Fibroblast of lung (primary cell): ENCODE measurements around the gene DOCK3. TPM values are rescaled to one million over a fixed set of nuclear protein-coding genes. Genes with fewer than 3 reads are reported as not detected.
"Not testable (repeated sequence)": the region's sequence is repeated elsewhere in the genome, so short reads cannot be mapped to it uniquely, and the experiment has no call there.

Source experiments
- DNase-seq, 2 donors: peaks; one replicate each; pipeline versions ENCODE4 v3.0.0 to v3.0.0-alpha.2; 2010; ENCODE audit warnings: low read depth in 2 of 2
- H2AFZ ChIP-seq: 2 replicates; pipeline ENCODE4 v1.5.1; 2012; ENCODE audit warnings: low read length, control low read depth, inconsistent platforms
- H3K27ac ChIP-seq: 2 replicates; pipeline ENCODE4 v1.5.1; 2011; ENCODE audit warnings: low read length, control low read depth; ENCODE audit not compliant: insufficient read depth
- H3K27me3 ChIP-seq: 2 replicates; pipeline ENCODE4 v1.5.1; 2011; ENCODE audit warnings: mild to moderate bottlenecking, low read length; ENCODE audit not compliant: control insufficient read depth, insufficient read depth
- H3K36me3 ChIP-seq: 2 replicates; pipeline ENCODE4 v1.5.1; 2011; ENCODE audit warnings: low read length; ENCODE audit not compliant: control insufficient read depth, insufficient read depth
- H3K4me1 ChIP-seq: 2 replicates; pipeline ENCODE4 v1.5.1; 2011; ENCODE audit warnings: low read length; ENCODE audit not compliant: control insufficient read depth, insufficient read depth; ENCODE audit errors: extremely low read depth
- H3K4me2 ChIP-seq: 2 replicates; pipeline ENCODE4 v1.5.1; 2011; ENCODE audit warnings: low read length, control low read depth; ENCODE audit not compliant: insufficient read depth; ENCODE audit errors: extremely low read depth
- H3K4me3 ChIP-seq, 4 experiments: fragments of 200-600 bp in 1 of 4; sonication (generic) in 1 of 4; replicated peaks in 1 of 4; 2 replicates each; pipeline ENCODE4 v1.5.1; 2011 to 2016; ENCODE audit warnings: low read length in 4 of 4, low read depth in 3 of 4, mild to moderate bottlenecking in 3 of 4, control low read depth in 2 of 4, inconsistent platforms in 1 of 4, mixed read lengths in 1 of 4; ENCODE audit not compliant: insufficient read depth in 1 of 4; ENCODE audit errors: control extremely low read depth in 1 of 4
- H3K79me2 ChIP-seq: 2 replicates; pipeline ENCODE4 v1.5.1; 2012; ENCODE audit warnings: mild to moderate bottlenecking, low read length, inconsistent platforms; ENCODE audit not compliant: control insufficient read depth, insufficient read depth
- H3K9ac ChIP-seq: 2 replicates; pipeline ENCODE4 v1.5.1; 2011; ENCODE audit warnings: mild to moderate bottlenecking, low read length, control low read depth; ENCODE audit not compliant: insufficient read depth
- H3K9me3 ChIP-seq: 2 replicates; pipeline ENCODE4 v1.5.1; 2012; ENCODE audit warnings: low read depth, low read length; ENCODE audit not compliant: control insufficient read depth, insufficient read depth
- H4K20me1 ChIP-seq: 2 replicates; pipeline ENCODE4 v1.5.1; 2011; ENCODE audit warnings: low read length; ENCODE audit not compliant: control insufficient read depth, insufficient read depth; ENCODE audit errors: extremely low read depth
- CTCF ChIP-seq, 2 donors: IDR thresholded peaks in 1 of 2; conservative IDR thresholded peaks in 1 of 2; 1 replicate in 1 of 2; 2 replicates in 1 of 2; pipeline ENCODE4 v1.5.1; 2011 to 2012; ENCODE audit warnings: low read length in 2 of 2, control low read depth in 1 of 2, inconsistent platforms in 1 of 2, low read depth in 1 of 2, mild to moderate bottlenecking in 1 of 2
- EZH2 ChIP-seq: IDR thresholded peaks from 2 replicates; pipeline ENCODE4 v1.5.1; 2012; ENCODE audit warnings: low read length, control low read depth, mild to moderate bottlenecking; ENCODE audit errors: missing control alignments
- polyA plus RNA-seq, 2 donors: library from polyadenylated mRNA; depleted of rRNA in 1 of 2; stranded (reverse) in 1 of 2; unstranded in 1 of 2; fragments of >200 nt; gene quantifications; 2 replicates each; pipeline ENCODE4 v1.2.1, GENCODE V29; 2011 to 2012; ENCODE audit warnings: missing spikeins in 1 of 2
- total RNA-seq: library from RNA; depleted of rRNA; stranded (reverse); fragments of >200 nt; gene quantifications from 2 replicates; pipeline ENCODE4 v1.2.1, GENCODE V29; 2014

The DOCK3 gene
- total and polyA plus RNA-seq, 2 donors (not counting 1 experiment from before 2014, with no cell fraction given): 0.07 to 0.17 TPM

GRCh38 chr3:50961386-50961785, 286.7 kb downstream of the DOCK3 start:
- no peaks in the 10 kb centered on the region for H3K9me3 ChIP-seq
- no peaks in the 10 kb centered on the region for H3K4me1 ChIP-seq
- H3K9ac ChIP-seq: no peak overlapping the region
- H3K36me3 ChIP-seq: no peaks in the 10 kb centered on the region
- no peak overlapping the region for H3K4me2 ChIP-seq
- H3K27ac ChIP-seq: no peak overlapping the region
- no peaks in the 10 kb centered on the region for H3K27me3 ChIP-seq
- no peak overlapping the region for H2AFZ ChIP-seq
- no peaks in the 10 kb centered on the region for H3K79me2 ChIP-seq
- H3K4me3 ChIP-seq: no peak overlapping the region
- no peak for DNase-seq
- TF ChIP-seq EZH2 (no peak), CTCF (conservative IDR thresholded peaks at IDR 0.05 in 1 of 2, IDR thresholded peaks at IDR 0.05 in 1 of 2; ENCODE audit: low read depth in 1 of 2, low read length in 2 of 2) (no peak)
- no peaks in the 10 kb centered on the region for H4K20me1 ChIP-seq

GRCh38 chr3:50971487-50971924, 296.8 kb downstream of the DOCK3 start:
- DNase-seq: peak; percentile 38 to 60
- no peaks in the 10 kb centered on the region for H4K20me1 ChIP-seq
- TF ChIP-seq EZH2 (no peak), CTCF (conservative IDR thresholded peaks at IDR 0.05 in 1 of 2, IDR thresholded peaks at IDR 0.05 in 1 of 2; ENCODE audit: low read depth in 1 of 2, low read length in 2 of 2) (peak; percentile 60 to 90)

GRCh38 chr3:50972029-50972428, 297.3 kb downstream of the DOCK3 start:
- Histone ChIP-seq H3K27me3 (no peaks in the 10 kb centered on the region), H3K9me3 (no peaks in the 10 kb centered on the region), H2AFZ (no peak overlapping the region), H3K4me1 (no peaks in the 10 kb centered on the region), H3K4me2 (no peak overlapping the region), H3K4me3 (no peak overlapping the region), H4K20me1 (no peaks in the 10 kb centered on the region), H3K27ac (no peak overlapping the region), H3K36me3 (no peaks in the 10 kb centered on the region), H3K9ac (no peak overlapping the region), H3K79me2 (no peaks in the 10 kb centered on the region)
- no peak for DNase-seq
- TF ChIP-seq EZH2 (no peak), CTCF (conservative IDR thresholded peaks at IDR 0.05 in 1 of 2, IDR thresholded peaks at IDR 0.05 in 1 of 2; ENCODE audit: low read depth in 1 of 2, low read length in 2 of 2) (no peak)

More at GRCh38 chr3:50971487-50971924, 296.8 kb downstream of the DOCK3 start:
- H3K9me3 ChIP-seq: no peaks in the 10 kb centered on the region
- no peak overlapping the region for H2AFZ ChIP-seq
- H3K27me3 ChIP-seq: no peaks in the 10 kb centered on the region
- H3K4me1 ChIP-seq: no peaks in the 10 kb centered on the region
- no peak overlapping the region for H3K9ac ChIP-seq
- H3K27ac ChIP-seq: no peak overlapping the region
- H3K4me3 ChIP-seq: no peak overlapping the region
- no peaks in the 10 kb centered on the region for H3K79me2 ChIP-seq
- no peaks in the 10 kb centered on the region for H3K36me3 ChIP-seq
- no peak overlapping the region for H3K4me2 ChIP-seq

GRCh38 chr3:50978586-50978985, 303.9 kb downstream of the DOCK3 start:
- H4K20me1 ChIP-seq, H3K36me3 ChIP-seq, H2AFZ ChIP-seq, H3K9me3 ChIP-seq, H3K79me2 ChIP-seq, H3K4me2 ChIP-seq, H3K27me3 ChIP-seq, H3K9ac ChIP-seq, H3K4me1 ChIP-seq, DNase-seq, H3K4me3 ChIP-seq, H3K27ac ChIP-seq: not testable (repeated sequence)
